GM23338 (cell line): ENCODE measurements around the gene ZNF740. TPM values are rescaled to one million over a fixed set of nuclear protein-coding genes. Genes with fewer than 3 reads are reported as not detected.

Source experiments
- ATAC-seq: fragments of 200-7000 bp; cut with Tn5 transposase; 3 replicates; pipeline ENCODE4 v1.9.1; 2020
- DNase-seq: peaks from one replicate; pipeline ENCODE4 v3.0.0-alpha.2; 2015; ENCODE audit warnings: low spot score
- H2AFZ ChIP-seq: fragments of 200-600 bp; sonication (generic); 2 replicates; pipeline ENCODE4 v1.8.0; 2016; ENCODE audit warnings: antibody characterized with exemption, mild to moderate bottlenecking, moderate library complexity
- H3F3A ChIP-seq: fragments of 200-600 bp; sonication (generic); replicated peaks from 2 replicates; pipeline ENCODE4 v1.8.0; 2017; ENCODE audit warnings: antibody characterized with exemption, mixed run types, low read depth
- H3K27ac ChIP-seq: fragments of 200-600 bp; sonication (generic); 2 replicates; pipeline ENCODE4 v1.6.1; 2016; ENCODE audit warnings: low read depth
- H3K27me3 ChIP-seq: fragments of 200-600 bp; sonication (generic); 2 replicates; pipeline ENCODE4 v1.8.0; 2016; ENCODE audit warnings: mild to moderate bottlenecking, mixed run types, moderate library complexity; ENCODE audit not compliant: insufficient read depth
- H3K36me3 ChIP-seq: fragments of 200-600 bp; sonication (generic); 2 replicates; pipeline ENCODE4 v1.8.0; 2016; ENCODE audit warnings: mild to moderate bottlenecking; ENCODE audit not compliant: insufficient read depth
- H3K4me1 ChIP-seq: fragments of 200-600 bp; sonication (generic); 2 replicates; pipeline ENCODE4 v1.8.0; 2016; ENCODE audit warnings: mild to moderate bottlenecking, moderate library complexity; ENCODE audit not compliant: insufficient read depth
- H3K4me2 ChIP-seq: fragments of 200-600 bp; sonication (generic); 2 replicates; pipeline ENCODE4 v1.7.1; 2017; ENCODE audit warnings: mixed run types
- H3K4me3 ChIP-seq: fragments of 200-600 bp; sonication (generic); 2 replicates; pipeline ENCODE4 v1.6.1; 2016; ENCODE audit warnings: mixed run types
- H3K79me2 ChIP-seq: fragments of 200-600 bp; sonication (generic); replicated peaks from 2 replicates; pipeline ENCODE4 v1.8.0; 2017; ENCODE audit warnings: mild to moderate bottlenecking; ENCODE audit not compliant: insufficient read depth
- H3K9me2 ChIP-seq: fragments of 200-600 bp; sonication (generic); 2 replicates; pipeline ENCODE4 v1.8.0; 2017; ENCODE audit not compliant: insufficient read depth
- H4K20me1 ChIP-seq: fragments of 200-600 bp; sonication (generic); replicated peaks from 2 replicates; pipeline ENCODE4 v1.8.0; 2017; ENCODE audit warnings: mild to moderate bottlenecking; ENCODE audit not compliant: insufficient read depth
- H3K27ac Mint-ChIP-seq: 2 replicates; pipeline ENCODE4 v1.8.0; 2020; ENCODE audit warnings: inconsistent platforms, mild to moderate bottlenecking, moderate library complexity, mixed read lengths
- H3K27me3 Mint-ChIP-seq: 3 replicates; pipeline ENCODE4 v1.8.0; 2022; ENCODE audit warnings: low read depth, mild to moderate bottlenecking, moderate library complexity, mixed read lengths, inconsistent platforms; ENCODE audit not compliant: insufficient read depth, poor library complexity
- H3K36me3 Mint-ChIP-seq: 3 replicates; pipeline ENCODE4 v1.8.0; 2021; ENCODE audit warnings: low read depth, mild to moderate bottlenecking, inconsistent platforms, moderate library complexity, mixed read lengths
- H3K4me1 Mint-ChIP-seq: 3 replicates; pipeline ENCODE4 v1.8.0; 2020; ENCODE audit warnings: mild to moderate bottlenecking, inconsistent platforms, mixed read lengths
- H3K4me3 Mint-ChIP-seq: 3 replicates; pipeline ENCODE4 v1.8.0; 2021; ENCODE audit warnings: moderate library complexity, mild to moderate bottlenecking, inconsistent platforms, mixed read lengths
- H3K9me3 Mint-ChIP-seq: 3 replicates; pipeline ENCODE4 v1.8.0; 2020; ENCODE audit warnings: moderate library complexity, mild to moderate bottlenecking, inconsistent platforms, mixed read lengths
- CREB1 ChIP-seq: fragments of 250-450 bp; sonication (Bioruptor Pico); IDR thresholded peaks from 2 replicates; pipeline ENCODE4 v1.5.0; 2020; ENCODE audit warnings: low read depth, mild to moderate bottlenecking, moderate library complexity
- CTCF ChIP-seq, 2 experiments: fragments of 200-600 bp in 1 of 2; sonication (generic) in 1 of 2; conservative IDR thresholded peaks; 2 replicates each; pipeline versions ENCODE4 v1.5.1 to v1.6.1; 2016 to 2017; ENCODE audit warnings: antibody characterized with exemption in 2 of 2, low read depth in 2 of 2, mild to moderate bottlenecking in 2 of 2, moderate library complexity in 1 of 2
- ETS1 ChIP-seq: IDR thresholded peaks from 2 replicates; pipeline ENCODE4 v1.6.1; 2016; ENCODE audit warnings: antibody characterized with exemption
- NANOG ChIP-seq: IDR thresholded peaks from 2 replicates; pipeline ENCODE4 v1.6.1; 2016; ENCODE audit warnings: antibody characterized with exemption, borderline replicate concordance
- STAT1 ChIP-seq: IDR thresholded peaks from one replicate; pipeline ENCODE4 v1.6.1; 2016; ENCODE audit warnings: antibody characterized with exemption; ENCODE audit not compliant: unreplicated experiment
- ZNF331 ChIP-seq: fragments of 250-450 bp; sonication (Bioruptor Pico); IDR thresholded peaks from 2 replicates; pipeline ENCODE4 v1.5.0; 2020; ENCODE audit warnings: low read depth, mild to moderate bottlenecking, moderate library complexity
- polyA plus RNA-seq: library from polyadenylated mRNA; unstranded; fragments of >200 nt; fragmentation: Nextera tagmentation; extraction: Ambion mirVana; gene quantifications from 2 replicates; pipeline ENCODE4 v1.2.1, GENCODE V29; 2016
- total RNA-seq: library from RNA; depleted of rRNA; stranded (reverse); fragments of >200 nt; shearing (Covaris generic); gene quantifications from 2 replicates; pipeline ENCODE4 v1.2.3, GENCODE V29; 2014

The ZNF740 gene
- total and polyA plus RNA-seq, 2 experiments from 2014 or later: 2.6 to 13.0 TPM

DNA sequence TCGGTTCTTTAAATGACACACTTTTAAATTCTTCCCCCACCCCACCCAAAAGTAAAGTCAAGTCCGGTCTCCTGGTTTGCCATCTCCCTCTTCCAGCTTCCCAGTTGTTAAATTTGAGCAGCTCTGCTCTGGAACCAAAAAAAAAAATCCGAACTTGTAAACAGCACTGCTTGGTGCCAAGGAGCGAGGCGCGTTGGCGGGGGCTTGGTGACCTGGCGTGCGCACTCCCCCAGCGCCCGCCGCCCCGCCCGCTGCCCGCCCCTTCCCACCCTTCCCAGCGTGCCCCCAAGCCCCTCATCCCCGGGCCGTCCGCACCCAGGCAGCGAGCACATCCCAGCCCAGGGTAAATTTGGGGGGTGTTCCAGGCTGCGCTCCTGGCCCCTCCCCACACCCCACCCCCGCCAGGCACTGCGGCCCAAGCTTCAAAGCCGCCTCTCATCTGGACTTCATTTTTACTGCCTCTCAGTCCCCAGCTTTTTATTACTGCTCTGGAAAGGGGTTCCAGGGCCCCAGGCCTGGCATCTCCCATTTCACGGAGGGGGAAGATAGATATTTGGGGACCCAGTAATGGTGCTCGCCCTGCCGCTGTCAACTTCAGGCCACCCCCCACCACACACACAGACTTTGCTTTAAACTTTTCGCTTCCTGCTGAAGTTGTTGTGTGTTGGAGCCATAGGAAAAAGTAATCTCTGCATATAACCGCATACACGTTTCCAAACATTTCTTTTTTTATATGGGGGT, 38.2 kb downstream of the ZNF740 start (continued):
- TF ChIP-seq ETS1 (no peak), CTCF (conservative IDR thresholded peaks at IDR 0.05; ENCODE audit: low read depth in 2 of 2) (no peak), STAT1 (no peak), ZNF331 (no peak)

DNA sequence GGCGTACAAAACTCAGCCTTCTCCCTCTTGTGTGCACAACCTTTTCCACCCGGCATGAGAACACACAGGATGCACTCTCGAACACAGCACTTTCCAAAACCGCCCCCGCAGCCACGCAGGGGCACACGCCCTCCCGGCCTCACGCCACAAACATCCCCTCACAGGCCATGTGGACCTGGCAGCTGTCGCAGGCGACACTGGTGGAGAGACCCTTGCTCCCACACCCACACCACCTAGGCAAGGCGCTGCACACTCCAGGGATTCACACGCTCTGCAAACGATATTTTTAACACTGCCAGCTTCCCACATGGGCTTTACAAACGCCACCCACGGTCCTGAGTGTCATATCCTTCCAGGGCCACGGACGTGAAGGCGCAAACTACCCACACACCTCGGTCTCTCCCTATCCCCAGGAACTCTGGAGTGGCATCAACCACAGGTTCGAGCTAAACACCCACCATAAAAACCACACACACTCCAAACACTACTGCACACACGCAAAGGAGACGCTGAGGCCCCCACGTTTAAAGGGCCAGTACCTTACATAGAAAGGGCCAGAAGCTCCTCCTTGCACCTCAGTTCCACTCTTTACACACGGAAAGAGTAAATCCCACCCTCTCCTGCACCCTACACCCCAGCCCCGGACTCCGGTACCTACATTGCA, 38.9 kb downstream of the ZNF740 start:
- peaks cover 16% of the 10 kb centered on the region for H3K36me3 Mint-ChIP-seq
- H3K4me1 ChIP-seq: peaks cover 63% of the 10 kb centered on the region
- peaks cover 4% of the 10 kb centered on the region; the same call in 1 of the 3 replicates for H3K9me3 Mint-ChIP-seq
- ATAC-seq (no peak), DNase-seq (no peak)
- no peaks in the 10 kb centered on the region; the same call in 1 of the 2 replicates for H3K36me3 ChIP-seq
- H2AFZ ChIP-seq: no peak overlapping the region
- H3K79me2 ChIP-seq: peaks cover 36% of the 10 kb centered on the region
- H4K20me1 ChIP-seq: no peaks in the 10 kb centered on the region
- H3K4me2 ChIP-seq: peak overlapping the region; percentile 91
- H3K4me3 ChIP-seq: peak overlapping the region; percentile 95
- peaks cover 75% of the 10 kb centered on the region for H3K4me1 Mint-ChIP-seq
- peaks cover 28% of the 10 kb centered on the region for H3K27me3 Mint-ChIP-seq
- H3K27ac Mint-ChIP-seq: peak overlapping the region; percentile 37
- peak overlapping the region; percentile 94 for H3K4me3 Mint-ChIP-seq
- H3K9me2 ChIP-seq: no peaks in the 10 kb centered on the region
- H3K27me3 ChIP-seq: peaks cover 15% of the 10 kb centered on the region
- peaks cover 51% of the 10 kb centered on the region for H3F3A ChIP-seq
- TF ChIP-seq CREB1 (CRISPR knock-in tag): no peak
- no peak for TF ChIP-seq CTCF (conservative IDR thresholded peaks at IDR 0.05; ENCODE audit: low read depth in 2 of 2)
- no peak for TF ChIP-seq STAT1
- TF ChIP-seq NANOG: no peak
- H3K27ac ChIP-seq: no peak overlapping the region
